ENCODE data around the gene LPP. TPM values are rescaled to one million over a fixed set of nuclear protein-coding genes. Genes with fewer than 3 reads are reported as not detected.
A peak's percentile ranks its signal among the peaks of the same experiment; 100 is the strongest.

LPP gene
- total RNA-seq, 1 experiment from 2014 or later: 148 TPM

DNA sequence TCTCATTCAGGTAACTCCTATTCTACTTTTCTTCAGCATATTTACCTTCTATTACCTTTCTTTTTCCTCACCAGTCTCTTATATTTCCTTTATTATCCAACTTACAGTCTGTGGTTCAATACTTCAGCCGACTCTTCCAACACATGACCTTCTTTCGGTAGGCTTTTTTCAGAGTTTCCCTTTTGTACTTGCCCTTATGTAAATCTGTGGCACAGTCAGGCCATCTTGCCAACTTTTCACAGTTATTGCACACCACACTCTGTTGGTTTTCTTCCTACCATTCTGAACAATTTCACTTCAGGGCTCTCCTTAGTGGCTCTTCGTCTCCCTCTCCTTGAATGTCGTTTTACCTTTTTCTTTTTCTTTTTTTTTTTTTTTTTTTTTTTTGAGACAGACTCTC is 427.8 kb downstream of the LPP start:
- POLR2A ChIA-PET (ENCODE audit: unreplicated experiment): no interaction called here
- H3K4me2 ChIP-seq: no peak overlapping the region
- H3K4me3 ChIP-seq: no peak overlapping the region
- TF ChIP-seq EZH2 (IDR thresholded peaks at IDR 0.05; ENCODE audit: low read depth): no peak
- TF ChIP-seq, protein P1, sequence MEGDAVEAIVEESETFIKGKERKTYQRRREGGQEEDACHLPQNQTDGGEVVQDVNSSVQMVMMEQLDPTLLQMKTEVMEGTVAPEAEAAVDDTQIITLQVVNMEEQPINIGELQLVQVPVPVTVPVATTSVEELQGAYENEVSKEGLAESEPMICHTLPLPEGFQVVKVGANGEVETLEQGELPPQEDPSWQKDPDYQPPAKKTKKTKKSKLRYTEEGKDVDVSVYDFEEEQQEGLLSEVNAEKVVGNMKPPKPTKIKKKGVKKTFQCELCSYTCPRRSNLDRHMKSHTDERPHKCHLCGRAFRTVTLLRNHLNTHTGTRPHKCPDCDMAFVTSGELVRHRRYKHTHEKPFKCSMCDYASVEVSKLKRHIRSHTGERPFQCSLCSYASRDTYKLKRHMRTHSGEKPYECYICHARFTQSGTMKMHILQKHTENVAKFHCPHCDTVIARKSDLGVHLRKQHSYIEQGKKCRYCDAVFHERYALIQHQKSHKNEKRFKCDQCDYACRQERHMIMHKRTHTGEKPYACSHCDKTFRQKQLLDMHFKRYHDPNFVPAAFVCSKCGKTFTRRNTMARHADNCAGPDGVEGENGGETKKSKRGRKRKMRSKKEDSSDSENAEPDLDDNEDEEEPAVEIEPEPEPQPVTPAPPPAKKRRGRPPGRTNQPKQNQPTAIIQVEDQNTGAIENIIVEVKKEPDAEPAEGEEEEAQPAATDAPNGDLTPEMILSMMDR (conservative IDR thresholded peaks at IDR 0.05): no peak
- no peak overlapping the region for H2AFZ ChIP-seq
- CTCF ChIA-PET: no interaction called here
- no TSS peak for BruUV-seq (replicated peaks)
- H3K27me3 ChIP-seq (ENCODE audit: insufficient read depth, low read depth): no peaks in the 10 kb centered on the region
- H3K4me1 ChIP-seq (replicated peaks; ENCODE audit: insufficient read depth): peaks cover 9% of the 10 kb centered on the region
- no peaks in the 10 kb centered on the region for H3K9me2 ChIP-seq (ENCODE audit: insufficient read depth)
- H3F3A ChIP-seq (ENCODE audit: insufficient read depth, low read depth): no peaks in the 10 kb centered on the region
- H3K27ac ChIP-seq: no peak overlapping the region
- H3K79me2 ChIP-seq (ENCODE audit: low read depth): no peaks in the 10 kb centered on the region
- DNase-seq: no peak
- no peaks in the 10 kb centered on the region for H4K20me1 ChIP-seq (ENCODE audit: insufficient read depth)
- no peaks in the 10 kb centered on the region for H3K9me3 ChIP-seq (ENCODE audit: insufficient read depth, low read depth)
- intact Hi-C loops (cut with micrococcal nuclease; ENCODE audit: unreplicated experiment): no loop called here
- peaks cover 14% of the 10 kb centered on the region; the same call in 1 of the 2 replicates for H3K36me3 ChIP-seq (ENCODE audit: low read depth)

DNA sequence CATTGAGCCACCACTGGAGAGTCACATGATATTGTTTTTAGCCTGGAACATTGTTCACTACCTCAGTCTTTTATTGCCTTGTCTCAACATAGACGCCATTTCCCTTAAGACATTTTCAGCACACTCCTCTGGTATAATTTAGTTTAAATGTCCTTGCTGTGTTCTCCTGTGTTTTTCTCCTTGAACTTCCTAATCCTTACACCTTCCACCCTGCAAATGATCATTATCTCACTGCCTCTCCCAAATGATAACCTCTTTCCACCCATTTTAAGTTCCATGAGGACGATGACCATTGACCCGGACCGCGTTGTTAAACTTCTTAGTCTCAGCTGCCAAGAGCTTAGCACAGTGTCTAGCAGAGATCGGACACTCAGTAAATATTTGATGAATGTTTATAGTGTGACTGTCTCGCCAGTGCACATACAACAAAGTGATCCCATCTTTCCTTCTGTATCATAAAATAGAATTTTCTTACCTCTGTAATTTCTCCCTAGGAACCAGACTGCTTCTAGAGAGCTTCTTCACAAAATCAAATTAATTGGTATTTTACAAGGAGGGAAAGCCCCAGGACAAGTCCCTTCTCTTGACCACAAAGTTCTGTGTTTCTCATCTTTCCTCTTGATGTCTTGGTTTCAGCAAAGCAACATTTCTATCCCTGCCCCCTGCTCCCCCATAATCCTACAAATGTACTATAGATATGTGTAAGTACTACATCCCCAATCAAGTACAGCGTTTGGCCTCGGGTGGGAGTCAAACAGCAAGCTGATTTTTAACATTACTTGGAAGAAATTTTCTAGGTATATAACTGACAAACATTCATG is 429.6 kb downstream of the LPP start:
- H3K36me3 ChIP-seq (ENCODE audit: low read depth): peaks cover 14% of the 10 kb centered on the region; the same call in 1 of the 2 replicates
- no peaks in the 10 kb centered on the region for H3K9me2 ChIP-seq (ENCODE audit: insufficient read depth)
- no peak overlapping the region for H3K4me2 ChIP-seq
- H3F3A ChIP-seq (ENCODE audit: insufficient read depth, low read depth): no peaks in the 10 kb centered on the region
- ChIA-PET CTCF (interaction anchor here (0.6 to 1.6 kb wide), 2 partner anchors 842 to 1996 kb away, joined by 3 to 4 read pairs; no protein-coding TSS in a partner anchor), POLR2A (ENCODE audit: unreplicated experiment) (interaction anchor here (0.6 kb wide), 1 partner anchor 289 kb away, joined by 5 read pairs; no protein-coding TSS in a partner anchor)
- no peak overlapping the region for H3K4me3 ChIP-seq
- no peak overlapping the region for H3K27ac ChIP-seq
- no peak overlapping the region for H2AFZ ChIP-seq
- peaks cover 9% of the 10 kb centered on the region for H3K4me1 ChIP-seq (replicated peaks; ENCODE audit: insufficient read depth)
- H3K9me3 ChIP-seq (ENCODE audit: insufficient read depth, low read depth): no peaks in the 10 kb centered on the region
- no peaks in the 10 kb centered on the region for H4K20me1 ChIP-seq (ENCODE audit: insufficient read depth)
- no peak for TF ChIP-seq EZH2 (IDR thresholded peaks at IDR 0.05; ENCODE audit: low read depth)
- TF ChIP-seq, protein P1 (conservative IDR thresholded peaks at IDR 0.05): no peak
- intact Hi-C loops (cut with micrococcal nuclease; ENCODE audit: unreplicated experiment): no loop called here
- no peaks in the 10 kb centered on the region for H3K27me3 ChIP-seq (ENCODE audit: insufficient read depth, low read depth)
- no peaks in the 10 kb centered on the region for H3K79me2 ChIP-seq (ENCODE audit: low read depth)
- DNase-seq: no peak
- BruUV-seq (replicated peaks): no TSS peak

DNA sequence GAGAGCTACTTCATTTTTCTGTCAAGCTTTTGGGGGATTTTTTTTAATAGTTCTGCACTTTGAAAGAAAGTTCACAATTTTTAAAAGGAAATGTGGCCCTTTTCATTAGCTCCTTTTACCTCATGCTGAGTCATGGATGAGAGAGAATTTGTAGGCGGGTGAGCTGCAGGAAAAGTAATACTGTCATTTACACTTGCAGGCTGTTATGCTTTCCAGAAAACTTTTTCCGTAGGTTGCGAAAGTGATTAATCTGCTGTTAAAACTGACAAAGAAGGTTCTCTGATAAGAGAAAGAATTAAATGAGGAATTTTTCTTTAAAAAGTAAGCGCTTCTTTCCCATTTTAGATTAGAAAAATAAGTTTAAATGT is 430.2 kb downstream of the LPP start:
- Histone ChIP-seq H3K4me1 (replicated peaks; ENCODE audit: insufficient read depth) (peaks cover 9% of the 10 kb centered on the region), H3K9me3 (ENCODE audit: insufficient read depth, low read depth) (no peaks in the 10 kb centered on the region), H3K4me3 (no peak overlapping the region), H3K27ac (no peak overlapping the region), H3K4me2 (no peak overlapping the region), H2AFZ (no peak overlapping the region), H3K27me3 (ENCODE audit: insufficient read depth, low read depth) (no peaks in the 10 kb centered on the region), H3F3A (ENCODE audit: insufficient read depth, low read depth) (no peaks in the 10 kb centered on the region), H3K9me2 (ENCODE audit: insufficient read depth) (no peaks in the 10 kb centered on the region), H3K36me3 (ENCODE audit: low read depth) (peaks cover 14% of the 10 kb centered on the region; the same call in 1 of the 2 replicates), H3K79me2 (ENCODE audit: low read depth) (no peaks in the 10 kb centered on the region), H4K20me1 (ENCODE audit: insufficient read depth) (no peaks in the 10 kb centered on the region)
- BruUV-seq (replicated peaks): no TSS peak
- no peak for TF ChIP-seq EZH2 (IDR thresholded peaks at IDR 0.05; ENCODE audit: low read depth)
- TF ChIP-seq, protein P1 (conservative IDR thresholded peaks at IDR 0.05): no peak
- peak in 1 of 2 experiments; percentile 9 for DNase-seq
- CTCF ChIA-PET: interaction anchor here (0.6 to 1.6 kb wide), 2 partner anchors 843 to 1995 kb away, joined by 3 to 4 read pairs; no protein-coding TSS in a partner anchor
- POLR2A ChIA-PET (ENCODE audit: unreplicated experiment): no interaction called here
- intact Hi-C loops (cut with micrococcal nuclease; ENCODE audit: unreplicated experiment): no loop called here

All from PC-9 (cell line).